HG03432 (cell line): ENCODE measurements around the gene NISCH.

Source experiments
- ATAC-seq: cut with Tn5 transposase; IDR thresholded peaks from one replicate; pipeline ENCODE4 v1.9.1; 2021; ENCODE audit warnings: mild to moderate bottlenecking, moderate library complexity; ENCODE audit not compliant: unreplicated experiment

Gene NISCH

GRCh38 chr3:52435246-52436101 lies 19.9 kb upstream of the NISCH start:
- ATAC-seq: no peak

DNA sequence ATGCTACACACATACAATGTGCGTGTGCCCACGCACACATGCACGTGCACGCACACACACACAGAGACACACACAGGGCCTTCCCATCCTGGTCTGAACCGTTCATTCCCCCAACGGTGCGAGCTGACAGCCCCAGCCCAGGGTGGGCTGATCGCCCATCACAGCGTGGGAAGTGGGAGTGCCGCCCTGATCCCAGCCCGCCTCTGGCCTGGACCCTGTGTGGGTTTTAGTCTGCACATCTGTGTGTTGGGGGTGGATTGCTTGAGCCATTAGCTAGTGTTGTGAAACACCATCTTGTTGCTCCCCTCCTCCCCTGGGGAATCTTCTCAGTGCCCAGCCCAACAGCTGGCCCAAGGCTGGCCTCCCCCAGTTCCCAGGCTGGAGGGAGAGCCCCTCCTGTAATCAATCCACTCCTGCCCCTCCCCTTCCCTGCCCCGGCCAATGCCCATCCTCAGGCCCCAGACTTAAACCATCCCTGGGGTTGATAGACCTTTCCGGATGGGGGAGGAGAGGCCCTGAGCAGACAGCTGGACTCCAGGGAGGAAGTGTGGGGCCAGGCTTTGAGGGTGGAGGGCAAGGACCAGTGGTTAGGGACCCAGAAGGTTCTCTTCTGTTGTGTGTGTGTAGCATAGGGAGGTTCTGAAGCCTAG lies 18.8 kb upstream of the NISCH start:
- ATAC-seq: no peak

DNA sequence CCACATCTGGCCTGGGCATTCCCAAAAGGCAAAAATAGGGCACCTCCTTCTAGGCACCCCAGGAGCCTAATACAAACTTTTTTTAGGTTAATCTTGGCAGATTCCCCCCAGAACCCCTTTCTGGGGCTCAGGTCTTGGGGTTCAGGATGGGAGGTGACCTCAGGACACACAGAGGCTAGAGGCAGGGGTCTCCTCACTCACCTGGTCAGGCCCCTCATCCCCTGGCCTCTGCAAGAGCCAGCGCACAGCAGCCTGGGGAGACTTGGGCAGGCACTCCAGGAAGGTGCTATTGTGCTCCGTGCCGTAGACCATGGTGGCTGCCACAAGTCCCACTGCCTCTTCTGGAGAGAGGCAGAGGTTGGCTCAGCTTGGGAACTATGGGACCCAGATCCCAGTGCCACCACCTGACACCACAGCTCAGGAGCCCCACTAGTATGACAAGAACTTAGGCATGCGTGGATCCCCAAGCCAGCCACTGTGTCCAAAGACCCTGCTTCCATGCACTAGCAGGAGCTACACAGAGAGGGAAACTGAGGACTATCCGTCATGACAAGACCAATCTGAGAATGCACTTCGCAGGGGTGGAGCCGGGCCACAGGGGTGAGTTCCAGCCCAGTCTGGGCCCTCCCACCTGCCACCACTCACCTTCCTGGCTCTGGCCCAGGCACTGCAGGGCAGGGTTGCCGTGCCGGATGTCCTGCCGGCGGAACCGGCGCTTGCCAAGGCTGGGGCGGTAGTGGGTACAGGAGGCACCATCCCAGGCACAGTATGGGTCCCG lies 17.9 kb upstream of the NISCH start:
- no peak for ATAC-seq

GRCh38 chr3:52438104-52438376 lies 17.4 kb upstream of the NISCH start:
- ATAC-seq: no peak

DNA sequence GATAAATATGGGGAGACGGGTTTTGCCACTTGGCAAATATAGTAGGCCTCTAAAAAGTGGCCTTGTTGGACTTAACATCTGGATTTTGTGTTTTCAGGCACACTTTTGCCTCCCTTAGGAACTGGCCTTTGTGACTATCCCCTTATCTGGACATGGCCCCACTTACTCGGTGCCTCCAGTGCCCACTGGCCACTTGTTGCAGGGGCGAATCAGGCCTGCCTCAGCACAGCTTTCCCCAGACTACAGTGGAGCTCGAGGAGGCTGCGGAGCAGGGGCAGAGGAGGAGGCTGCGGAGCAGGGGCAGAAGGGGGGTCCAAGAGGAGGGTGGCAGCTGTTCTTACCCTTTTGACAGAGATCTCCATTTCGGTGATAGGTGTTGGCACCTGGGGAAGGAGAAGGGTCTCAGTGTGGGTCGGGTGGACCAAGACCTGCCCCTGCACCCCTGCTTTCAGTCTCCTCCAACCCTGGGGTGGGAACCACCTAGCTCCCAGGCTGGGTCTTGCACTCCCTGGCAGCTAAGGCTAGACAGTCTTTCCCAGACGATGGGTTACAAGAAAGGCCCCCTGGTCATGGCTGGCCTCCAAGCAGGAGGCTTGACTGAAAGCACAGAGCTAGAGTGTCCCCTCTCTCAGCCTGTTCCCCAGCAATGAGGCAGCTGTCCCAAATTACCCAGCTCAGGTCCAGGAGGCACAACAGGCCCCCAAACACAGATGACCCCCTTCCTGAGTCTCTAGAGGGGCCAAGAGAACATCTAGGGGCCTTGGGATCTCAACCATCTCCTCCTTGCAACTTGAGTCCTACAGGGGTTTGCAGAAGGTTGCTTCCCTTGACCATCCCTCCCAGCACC lies 16.6 kb upstream of the NISCH start:
- ATAC-seq: no peak

DNA sequence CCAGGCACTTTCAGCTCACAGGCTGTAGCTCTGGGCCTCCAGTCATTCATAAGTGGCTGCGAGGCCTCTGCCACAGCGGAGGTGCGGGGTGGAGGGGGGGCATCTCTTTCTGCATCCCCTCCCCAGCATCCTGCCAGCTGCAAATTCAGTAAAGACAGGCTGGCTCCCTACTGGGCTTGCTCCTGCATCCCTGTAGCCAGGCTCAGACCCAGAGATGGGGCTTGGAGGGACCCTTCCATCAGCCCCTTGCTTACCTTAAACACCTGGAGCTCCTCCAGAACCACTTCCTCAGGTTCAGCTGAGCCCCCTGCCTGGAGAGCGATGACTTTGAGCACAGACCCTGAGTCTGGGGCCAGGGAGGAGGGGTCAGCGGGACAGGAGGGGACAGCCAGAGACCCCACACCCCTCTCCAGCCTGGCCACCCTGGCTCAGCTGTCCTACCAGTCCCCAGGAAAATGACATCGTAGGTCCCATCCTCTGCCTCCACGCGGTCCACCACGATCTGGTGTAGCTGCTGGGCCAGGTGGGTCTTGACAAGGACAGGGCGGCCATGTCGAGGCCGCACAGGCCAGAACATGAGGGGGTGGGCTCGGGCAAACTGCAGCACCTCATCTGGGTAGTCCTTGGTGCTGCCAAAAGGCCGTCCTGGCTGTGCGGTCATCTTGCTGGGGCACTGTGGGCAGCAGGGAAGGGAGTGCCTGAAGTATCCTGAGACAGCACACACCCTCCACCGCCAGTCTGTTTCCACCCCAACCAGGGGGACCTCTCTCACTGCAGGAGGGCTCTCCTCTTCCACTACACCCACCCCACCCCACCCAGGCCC lies 15.8 kb upstream of the NISCH start:
- no peak for ATAC-seq

- ATAC-seq: no peak
These were observed 15.2 kb upstream of the NISCH start for GRCh38 chr3:52440249-52440551.

GRCh38 chr3:52440671-52441070 lies 14.7 kb upstream of the NISCH start:
- ATAC-seq: no peak

- ATAC-seq: no peak
These were observed 14.2 kb upstream of the NISCH start for GRCh38 chr3:52441091-52441771.

GRCh38 chr3:52441772-52442332 lies 13.6 kb upstream of the NISCH start:
- no peak for ATAC-seq

DNA sequence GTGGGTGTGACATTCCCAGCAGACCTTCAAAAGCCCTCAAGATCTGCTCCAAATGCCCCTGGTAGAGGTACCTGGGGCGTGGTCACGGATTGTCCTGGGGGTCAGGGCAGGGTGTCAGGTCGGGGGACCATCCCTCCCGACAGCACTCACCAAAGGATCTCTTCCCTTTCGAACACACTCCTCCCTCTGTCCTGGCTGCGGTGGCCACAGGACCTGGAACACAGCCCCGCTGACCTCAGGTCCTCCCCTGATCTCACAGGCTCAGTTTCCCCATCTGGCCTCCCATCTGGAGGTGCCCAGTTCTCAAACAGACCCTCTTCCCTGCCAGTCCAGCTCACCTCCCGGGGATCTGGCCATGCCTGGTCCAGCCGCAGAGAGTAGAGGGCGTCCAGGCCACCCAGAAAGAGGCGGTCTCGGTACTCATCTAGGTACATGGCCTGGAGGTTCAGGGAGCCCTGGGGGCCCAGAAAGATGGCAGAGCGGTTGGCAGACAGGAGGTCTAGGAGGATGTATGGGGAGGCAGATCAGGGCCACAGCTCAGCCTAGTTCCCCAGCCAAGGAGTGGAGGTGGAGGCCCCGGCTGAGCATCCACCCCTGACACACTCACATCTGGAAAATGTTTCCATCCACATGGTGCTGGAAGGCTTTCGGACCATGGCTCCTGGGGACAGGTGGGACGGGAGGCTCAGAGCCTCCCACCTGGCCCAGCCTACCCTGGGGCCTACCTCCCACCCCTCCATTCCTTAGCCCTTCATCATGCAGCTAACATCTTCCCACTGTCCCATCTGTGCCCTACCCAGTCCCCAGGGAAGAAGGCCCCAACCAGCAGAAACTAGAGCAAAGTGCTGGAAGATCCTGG lies 12.8 kb upstream of the NISCH start:
- no peak for ATAC-seq

DNA sequence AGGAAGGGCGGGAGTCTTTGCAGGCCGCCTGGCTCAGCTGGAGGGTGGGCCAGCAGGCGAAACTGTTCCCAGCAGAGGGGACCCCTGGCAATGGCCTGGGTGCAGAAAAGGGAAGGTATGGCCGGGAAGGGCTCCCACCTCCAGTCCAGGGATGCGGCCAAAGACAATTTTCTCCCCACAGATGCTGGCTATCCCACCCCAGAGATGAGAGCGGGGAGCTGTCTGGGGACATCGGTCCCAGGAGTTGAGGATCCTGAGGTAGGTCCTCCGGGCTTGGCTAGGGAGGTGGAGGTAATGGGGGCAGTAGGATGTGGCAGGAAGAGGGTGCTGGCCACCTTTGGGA lies 12.2 kb upstream of the NISCH start:
- ATAC-seq: no peak

DNA sequence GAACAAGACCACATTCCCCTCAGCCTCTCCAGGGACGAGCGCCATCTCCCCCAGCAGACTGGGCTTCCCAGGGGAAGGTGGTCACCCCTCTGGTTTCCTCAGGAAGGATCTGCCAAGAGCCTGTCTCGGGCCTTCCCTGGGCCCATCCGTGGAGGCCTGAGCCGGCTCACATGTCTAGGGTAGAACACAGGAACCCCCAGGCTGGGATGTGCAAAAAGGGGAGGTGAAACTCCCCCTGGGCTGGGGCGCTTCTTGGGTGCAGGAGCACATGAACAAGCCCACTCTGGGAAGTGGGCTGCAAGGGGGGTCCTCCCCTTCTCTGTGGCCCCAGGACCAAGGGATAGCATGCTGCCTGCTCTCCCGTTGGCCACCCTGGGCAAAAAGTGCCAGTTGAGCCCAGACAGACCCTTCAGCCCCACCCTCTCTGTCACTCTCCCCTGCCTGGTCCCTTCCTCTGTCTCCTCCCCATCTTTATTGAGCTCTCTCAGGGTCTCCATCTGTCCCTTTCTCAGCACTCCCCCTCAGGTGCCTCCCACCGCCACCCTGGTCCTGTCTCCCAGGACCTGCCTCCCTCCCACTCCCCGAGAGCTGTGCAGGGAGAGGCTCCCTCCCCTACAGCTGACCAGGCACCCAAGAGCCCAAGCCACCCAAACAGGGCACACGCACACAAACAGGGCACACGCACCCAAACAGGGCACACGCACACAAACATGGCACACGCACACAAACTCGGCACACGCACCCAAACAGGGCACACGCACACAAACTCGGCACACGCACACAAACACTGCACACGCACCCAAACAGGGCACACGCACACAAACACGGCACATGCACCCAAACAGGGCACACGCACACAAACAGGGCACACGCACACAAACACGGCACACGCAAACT lies 11.4 kb upstream of the NISCH start:
- ATAC-seq: no peak

DNA sequence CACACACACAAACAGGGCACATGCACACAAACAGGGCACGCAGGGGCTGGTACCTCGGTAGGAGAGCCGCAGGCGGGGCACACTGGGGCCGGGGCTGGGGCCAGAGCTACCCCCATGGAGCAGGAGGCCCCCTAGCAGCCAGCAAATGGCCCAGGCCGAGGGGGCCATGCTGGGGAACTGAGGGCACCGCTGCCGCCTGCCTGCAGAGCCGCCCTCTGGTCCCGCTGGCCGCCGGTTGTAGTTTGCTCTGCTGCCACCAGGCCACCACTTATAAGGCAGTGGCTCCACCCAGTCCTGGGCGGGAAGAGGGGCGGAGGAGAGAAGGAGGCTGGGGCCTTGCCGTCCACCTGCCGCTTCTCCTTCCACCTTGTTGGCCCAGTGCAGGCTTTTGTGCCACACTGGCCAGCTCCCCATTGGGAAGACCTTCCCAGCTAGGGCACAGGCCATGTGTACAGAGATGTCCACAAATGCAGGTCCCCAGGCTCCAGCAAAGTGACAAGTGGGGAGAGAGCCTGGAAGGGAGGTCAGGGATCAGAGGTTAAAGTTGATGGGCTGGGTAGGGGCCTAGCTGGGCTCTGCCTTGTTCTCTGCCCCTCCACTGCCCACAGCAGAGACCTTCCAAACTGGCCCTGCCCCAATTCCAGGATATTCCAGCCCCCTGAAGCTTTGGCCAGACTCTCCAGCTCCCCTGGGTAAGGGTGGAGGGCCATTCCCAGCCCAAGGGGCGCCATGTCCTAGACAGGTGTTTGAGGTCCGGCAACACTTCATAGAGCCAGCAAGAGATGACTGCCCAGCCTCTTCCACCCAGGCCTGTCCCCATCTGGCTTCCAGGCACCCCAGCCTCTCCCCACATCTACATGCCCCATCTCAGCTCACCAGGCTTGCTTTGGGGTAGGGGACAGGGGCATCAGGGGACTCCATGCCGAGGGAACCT lies 10.3 kb upstream of the NISCH start, which contains the start of gene SEMA3G:
TSS of gene SEMA3G (minus strand) at position 244 of the 934 bp plus-strand sequence. CDS start at position 168, 76 bp downstream.
- peak; percentile 79 for ATAC-seq

DNA sequence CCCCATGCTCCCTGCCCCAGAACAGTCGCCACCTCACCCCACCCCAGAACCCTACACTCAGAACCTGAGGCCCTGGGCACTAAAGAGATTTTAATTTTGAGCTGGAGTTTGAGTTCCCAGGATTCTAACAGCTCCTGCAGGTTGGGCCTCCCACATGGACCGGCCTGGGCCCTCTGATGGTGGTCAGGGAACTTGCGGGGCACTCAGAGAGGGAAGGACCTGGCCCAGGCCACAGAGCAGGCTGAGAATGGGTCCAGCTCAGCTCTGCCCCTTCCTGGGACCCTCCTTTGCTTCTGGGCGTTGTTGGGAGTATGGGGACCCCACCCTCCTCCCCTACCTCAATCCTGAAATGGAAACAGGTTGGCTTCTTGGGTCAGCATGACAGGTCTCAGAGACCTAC lies 9.4 kb upstream of the NISCH start:
- no peak for ATAC-seq
